Ishikawa (cell line): ENCODE measurements around the gene RCOR1.

Experiments
- CEBPB ChIP-seq: IDR thresholded peaks from 2 replicates; pipeline ENCODE4 v1.6.1; 2012
- CREB1 ChIP-seq: IDR thresholded peaks from 2 replicates; pipeline ENCODE4 v1.6.1; 2012; ENCODE audit warnings: low read depth
- EGR1 ChIP-seq: IDR thresholded peaks from 2 replicates; pipeline ENCODE4 v1.6.1; 2012
- EP300 ChIP-seq: IDR thresholded peaks from 2 replicates; pipeline ENCODE4 v1.6.1; 2012; ENCODE audit warnings: borderline replicate concordance
- FOXM1 ChIP-seq: IDR thresholded peaks from 2 replicates; pipeline ENCODE4 v1.6.1; 2012; ENCODE audit warnings: low read depth, borderline replicate concordance
- NFIC ChIP-seq: IDR thresholded peaks from 2 replicates; pipeline ENCODE4 v1.6.1; 2012
- RAD21 ChIP-seq: IDR thresholded peaks from 2 replicates; pipeline ENCODE4 v1.6.1; 2012; ENCODE audit warnings: low read depth
- REST ChIP-seq: IDR thresholded peaks from 2 replicates; pipeline ENCODE4 v1.6.1; 2012; ENCODE audit warnings: low read depth, mild to moderate bottlenecking
- TAF1 ChIP-seq: IDR thresholded peaks from 2 replicates; pipeline ENCODE4 v1.6.1; 2012; ENCODE audit warnings: low read depth, mild to moderate bottlenecking
- TCF12 ChIP-seq: IDR thresholded peaks from 2 replicates; pipeline ENCODE4 v1.6.1; 2012; ENCODE audit warnings: low read depth
- TEAD4 ChIP-seq: IDR thresholded peaks from 2 replicates; pipeline ENCODE4 v1.6.1; 2012
- YY1 ChIP-seq: IDR thresholded peaks from 2 replicates; pipeline ENCODE4 v1.6.1; 2012; ENCODE audit warnings: low read depth
- ZBTB7A ChIP-seq: IDR thresholded peaks from 2 replicates; pipeline ENCODE4 v1.6.1; 2012; ENCODE audit warnings: low read depth
- TF ChIP-seq, protein P1 (sequence below): IDR thresholded peaks from 2 replicates; pipeline ENCODE4 v1.6.1; 2012
- TF ChIP-seq, protein P2 (sequence below): IDR thresholded peaks from 2 replicates; pipeline ENCODE4 v1.6.1; 2012

Gene RCOR1

DNA sequence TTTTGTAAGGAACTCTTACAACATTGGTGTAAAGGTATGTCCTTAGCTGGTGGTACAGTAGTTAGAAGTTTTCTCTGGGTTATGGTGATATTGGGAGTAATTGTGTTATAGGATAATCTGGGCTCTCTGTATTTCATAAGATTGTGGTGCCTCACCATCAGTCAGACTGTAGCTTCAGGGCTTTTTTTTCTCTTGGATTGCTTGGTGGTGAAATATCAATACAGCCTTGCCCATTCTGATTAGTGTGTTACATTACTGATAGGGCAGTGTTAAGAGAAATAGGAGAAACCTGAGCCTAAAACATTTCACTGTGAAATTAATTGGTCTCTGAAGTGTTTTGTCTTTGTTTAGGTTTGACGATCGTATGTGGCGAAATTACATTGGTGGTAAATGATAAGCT, 71.0 kb downstream of the RCOR1 start:
- TF ChIP-seq REST (no peak), TEAD4 (no peak), CREB1 (no peak), NFIC (no peak), TCF12 (no peak), CEBPB (no peak), EP300 (no peak), ZBTB7A (no peak), EGR1 (no peak), YY1 (no peak), FOXM1 (no peak), TAF1 (no peak), RAD21 (no peak)
- TF ChIP-seq, protein P1, sequence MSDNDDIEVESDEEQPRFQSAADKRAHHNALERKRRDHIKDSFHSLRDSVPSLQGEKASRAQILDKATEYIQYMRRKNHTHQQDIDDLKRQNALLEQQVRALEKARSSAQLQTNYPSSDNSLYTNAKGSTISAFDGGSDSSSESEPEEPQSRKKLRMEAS = no peak
- TF ChIP-seq, protein P2, sequence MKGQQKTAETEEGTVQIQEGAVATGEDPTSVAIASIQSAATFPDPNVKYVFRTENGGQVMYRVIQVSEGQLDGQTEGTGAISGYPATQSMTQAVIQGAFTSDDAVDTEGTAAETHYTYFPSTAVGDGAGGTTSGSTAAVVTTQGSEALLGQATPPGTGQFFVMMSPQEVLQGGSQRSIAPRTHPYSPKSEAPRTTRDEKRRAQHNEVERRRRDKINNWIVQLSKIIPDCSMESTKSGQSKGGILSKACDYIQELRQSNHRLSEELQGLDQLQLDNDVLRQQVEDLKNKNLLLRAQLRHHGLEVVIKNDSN = no peak

- TF ChIP-seq RAD21 = no peak
- TF ChIP-seq, protein P2 = no peak
These were observed 73.2 kb downstream of the RCOR1 start for GRCh38 chr14:102665621-102666020.

GRCh38 chr14:102666635-102667034, 74.2 kb downstream of the RCOR1 start:
- no peak for TF ChIP-seq CEBPB
- TF ChIP-seq TAF1 = no peak
- TF ChIP-seq RAD21 = no peak
- no peak for TF ChIP-seq FOXM1
- TF ChIP-seq EGR1 = no peak
- TF ChIP-seq, protein P2 = no peak
- no peak for TF ChIP-seq ZBTB7A
- no peak for TF ChIP-seq NFIC
- TF ChIP-seq EP300 = no peak
- no peak for TF ChIP-seq TCF12
- TF ChIP-seq, protein P1 = no peak
- TF ChIP-seq REST = no peak
- no peak for TF ChIP-seq YY1
- TF ChIP-seq TEAD4 = no peak
- no peak for TF ChIP-seq CREB1

DNA sequence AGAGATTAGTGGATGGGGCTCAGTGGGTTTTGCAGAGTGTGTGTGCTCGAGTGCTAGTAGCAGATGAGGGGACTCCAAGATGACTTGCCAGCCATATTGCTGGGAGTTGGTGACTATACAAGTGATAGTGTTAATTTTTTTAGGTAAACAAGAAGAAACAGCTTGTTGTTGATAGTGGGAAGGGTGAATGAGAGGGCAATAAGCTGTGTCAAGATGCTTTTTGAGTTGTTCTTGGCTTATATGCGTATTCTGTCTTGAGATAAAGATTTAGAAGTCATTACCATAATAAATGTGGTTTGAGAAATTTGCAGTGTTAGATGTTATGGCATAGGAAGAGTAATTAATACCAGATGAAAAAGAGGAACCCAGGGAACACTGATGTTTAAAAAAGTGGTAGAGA, 75.3 kb downstream of the RCOR1 start:
- no peak for TF ChIP-seq REST
- TF ChIP-seq YY1 = no peak
- no peak for TF ChIP-seq TEAD4
- TF ChIP-seq RAD21 = no peak
- no peak for TF ChIP-seq TAF1
- TF ChIP-seq ZBTB7A = no peak
- no peak for TF ChIP-seq NFIC
- no peak for TF ChIP-seq EP300
- TF ChIP-seq CEBPB = no peak
- TF ChIP-seq, protein P2 = no peak
- no peak for TF ChIP-seq EGR1
- TF ChIP-seq, protein P1 = no peak
